ENCODE measurements around the gene EIF4G3.

DNA sequence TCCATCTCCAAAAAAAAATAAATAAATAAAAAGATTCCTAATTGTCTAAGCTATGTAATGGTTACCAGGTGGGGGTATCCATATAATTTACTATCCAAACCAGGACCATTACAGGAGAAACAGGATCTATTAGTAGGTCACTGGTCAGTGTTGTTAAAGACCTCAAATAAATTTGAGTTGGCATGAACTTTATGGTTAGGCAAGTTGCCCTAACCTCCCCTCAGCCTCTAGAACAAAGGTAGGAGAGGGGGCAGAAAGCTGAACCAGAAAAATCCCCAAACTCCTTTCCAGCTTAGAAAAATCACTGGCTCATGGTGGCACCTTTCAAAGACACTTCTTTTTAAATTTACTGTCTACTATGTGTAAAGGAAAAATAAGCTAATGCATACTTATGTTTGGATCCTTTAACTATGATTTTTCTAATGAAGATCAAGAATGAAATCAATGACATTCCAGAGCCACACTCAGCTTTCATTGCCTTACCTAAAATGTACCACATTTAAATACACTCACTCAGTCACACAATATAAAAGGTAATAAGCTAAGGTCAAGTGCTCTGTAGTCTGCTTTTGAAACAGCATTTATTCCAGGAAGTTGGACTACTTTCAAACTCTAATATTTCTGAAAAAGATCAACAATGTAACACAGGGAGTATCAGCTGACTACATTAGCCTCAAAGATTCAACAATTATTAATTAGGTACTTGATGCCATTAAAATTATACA is 13.8 kb downstream of the EIF4G3 start:
- TF ChIP-seq POLR2A (IDR thresholded peaks at IDR 0.05) (no peak), CTCF (IDR thresholded peaks at IDR 0.05) (no peak)
